MM.1S (cell line): ENCODE measurements around the gene POLN.

Source experiments
- DNase-seq: peaks from one replicate; pipeline ENCODE4 v3.0.0-alpha.2; 2015
- H2AFZ ChIP-seq: fragments of 300-600 bp; sonication (generic); 2 replicates; pipeline ENCODE4 v1.6.0; 2016; ENCODE audit warnings: antibody characterized with exemption, low read length
- H3F3A ChIP-seq: fragments of 300-600 bp; sonication (generic); 2 replicates; pipeline ENCODE4 v1.6.1; 2016; ENCODE audit warnings: mild to moderate bottlenecking, antibody characterized with exemption, low read length, moderate library complexity, mixed read lengths; ENCODE audit not compliant: insufficient read depth
- H3K27ac ChIP-seq: fragments of 300-600 bp; sonication (generic); 2 replicates; pipeline ENCODE4 v1.5.1; 2016; ENCODE audit warnings: mild to moderate bottlenecking, low read length
- H3K27me3 ChIP-seq: fragments of 300-600 bp; sonication (generic); replicated peaks from 2 replicates; pipeline ENCODE4 v1.6.0; 2016; ENCODE audit warnings: low read length; ENCODE audit not compliant: insufficient read depth
- H3K36me3 ChIP-seq: fragments of 300-600 bp; sonication (generic); replicated peaks from 2 replicates; pipeline ENCODE4 v1.6.1; 2016; ENCODE audit warnings: mild to moderate bottlenecking, low read length, mixed read lengths; ENCODE audit not compliant: insufficient read depth
- H3K4me1 ChIP-seq: fragments of 300-600 bp; sonication (generic); 2 replicates; pipeline ENCODE4 v1.6.1; 2016; ENCODE audit warnings: low read length, mixed read lengths
- H3K4me2 ChIP-seq: fragments of 300-600 bp; sonication (generic); 2 replicates; pipeline ENCODE4 v1.6.0; 2016; ENCODE audit warnings: low read depth, low read length
- H3K4me3 ChIP-seq: fragments of 300-600 bp; sonication (generic); 2 replicates; pipeline ENCODE4 v1.5.1; 2016; ENCODE audit warnings: low read length, mixed read lengths
- H3K79me2 ChIP-seq: fragments of 300-600 bp; sonication (generic); 2 replicates; pipeline ENCODE4 v1.6.1; 2016; ENCODE audit warnings: mixed run types, low read length, mixed read lengths
- H3K9ac ChIP-seq: fragments of 300-600 bp; sonication (generic); 2 replicates; pipeline ENCODE4 v1.6.1; 2016; ENCODE audit warnings: low read length, mixed read lengths
- H3K9me2 ChIP-seq: fragments of 300-600 bp; sonication (generic); replicated peaks from 2 replicates; pipeline ENCODE4 v1.6.1; 2016; ENCODE audit warnings: mild to moderate bottlenecking, low read length, mixed read lengths; ENCODE audit not compliant: insufficient read depth
- H3K9me3 ChIP-seq: fragments of 300-600 bp; sonication (generic); replicated peaks from 2 replicates; pipeline ENCODE4 v1.6.1; 2016; ENCODE audit warnings: mild to moderate bottlenecking, low read length, mixed read lengths; ENCODE audit not compliant: insufficient read depth
- H4K20me1 ChIP-seq: fragments of 300-600 bp; sonication (generic); 2 replicates; pipeline ENCODE4 v1.6.1; 2016; ENCODE audit warnings: mild to moderate bottlenecking, low read length, moderate library complexity, mixed read lengths; ENCODE audit not compliant: insufficient read depth
- CTCF ChIP-seq: fragments of 300-600 bp; sonication (generic); IDR thresholded peaks from 2 replicates; pipeline ENCODE4 v1.5.1; 2016; ENCODE audit warnings: antibody characterized with exemption, low read length, mixed read lengths
- EZH2 ChIP-seq: fragments of 300-600 bp; sonication (generic); optimal IDR thresholded peaks from 2 replicates; pipeline ENCODE3; 2017; ENCODE audit warnings: low read depth, mild to moderate bottlenecking, antibody characterized with exemption, low read length, mixed read lengths
- EZH2phosphoT487 ChIP-seq: fragments of 300-600 bp; sonication (generic); IDR thresholded peaks from 2 replicates; pipeline ENCODE4 v1.6.1; 2018; ENCODE audit warnings: antibody characterized with exemption, low read length

POLN gene

DNA sequence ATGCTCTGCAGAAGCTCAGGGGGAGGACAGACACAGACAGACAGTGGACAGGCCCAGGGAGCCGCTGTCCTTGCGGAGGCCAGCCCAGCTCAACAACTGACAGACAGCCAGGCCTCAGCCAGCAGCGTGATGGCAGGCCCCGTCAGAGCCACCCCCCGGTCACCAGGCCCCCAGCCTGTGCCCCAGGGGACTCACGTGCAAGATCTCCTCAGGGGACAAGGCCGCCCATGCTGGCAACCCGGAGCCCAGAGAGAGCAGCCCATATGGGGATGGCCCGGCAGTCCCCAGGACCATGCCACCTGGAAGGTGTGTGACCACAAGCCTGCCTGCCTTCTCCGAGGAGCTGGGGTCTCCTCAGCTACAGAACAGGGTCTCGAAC, 48.0 kb upstream of the POLN start:
- Histone ChIP-seq H3F3A (no peaks in the 10 kb centered on the region), H3K4me2 (no peak overlapping the region), H3K4me1 (no peaks in the 10 kb centered on the region), H3K79me2 (no peaks in the 10 kb centered on the region), H3K27ac (no peak overlapping the region), H3K36me3 (no peaks in the 10 kb centered on the region), H4K20me1 (no peaks in the 10 kb centered on the region), H3K9me3 (no peaks in the 10 kb centered on the region), H3K9ac (no peak overlapping the region), H3K27me3 (no peaks in the 10 kb centered on the region), H3K9me2 (no peaks in the 10 kb centered on the region), H2AFZ (no peak overlapping the region), H3K4me3 (no peak overlapping the region)
- no peak for DNase-seq
- TF ChIP-seq EZH2 (no peak), EZH2phosphoT487 (no peak)

GRCh38 chr4:2289311-2289954, 47.5 kb upstream of the POLN start:
- Histone ChIP-seq H3K9ac (no peak overlapping the region), H3K4me3 (no peak overlapping the region), H3F3A (no peaks in the 10 kb centered on the region), H3K4me2 (no peak overlapping the region), H4K20me1 (no peaks in the 10 kb centered on the region), H3K79me2 (no peaks in the 10 kb centered on the region), H3K9me2 (no peaks in the 10 kb centered on the region), H3K9me3 (no peaks in the 10 kb centered on the region), H3K27me3 (no peaks in the 10 kb centered on the region), H2AFZ (no peak overlapping the region), H3K36me3 (no peaks in the 10 kb centered on the region), H3K27ac (no peak overlapping the region), H3K4me1 (no peaks in the 10 kb centered on the region)
- TF ChIP-seq EZH2phosphoT487 (no peak), CTCF (no peak), EZH2 (no peak)
- no peak for DNase-seq

GRCh38 chr4:2288051-2288541, 46.2 kb upstream of the POLN start:
- H2AFZ ChIP-seq, result no peak overlapping the region
- no peaks in the 10 kb centered on the region for H3K27me3 ChIP-seq
- no peaks in the 10 kb centered on the region for H3K4me1 ChIP-seq
- H4K20me1 ChIP-seq, result no peaks in the 10 kb centered on the region
- no peak overlapping the region for H3K4me3 ChIP-seq
- no peaks in the 10 kb centered on the region for H3K36me3 ChIP-seq
- H3K4me2 ChIP-seq, result no peak overlapping the region
- H3K9me3 ChIP-seq, result no peaks in the 10 kb centered on the region
- no peaks in the 10 kb centered on the region for H3K79me2 ChIP-seq
- TF ChIP-seq EZH2 (no peak), CTCF (no peak), EZH2phosphoT487 (no peak)
- no peaks in the 10 kb centered on the region for H3F3A ChIP-seq
- H3K9ac ChIP-seq, result no peak overlapping the region
- H3K27ac ChIP-seq, result no peak overlapping the region
- no peak for DNase-seq
- no peaks in the 10 kb centered on the region for H3K9me2 ChIP-seq

DNA sequence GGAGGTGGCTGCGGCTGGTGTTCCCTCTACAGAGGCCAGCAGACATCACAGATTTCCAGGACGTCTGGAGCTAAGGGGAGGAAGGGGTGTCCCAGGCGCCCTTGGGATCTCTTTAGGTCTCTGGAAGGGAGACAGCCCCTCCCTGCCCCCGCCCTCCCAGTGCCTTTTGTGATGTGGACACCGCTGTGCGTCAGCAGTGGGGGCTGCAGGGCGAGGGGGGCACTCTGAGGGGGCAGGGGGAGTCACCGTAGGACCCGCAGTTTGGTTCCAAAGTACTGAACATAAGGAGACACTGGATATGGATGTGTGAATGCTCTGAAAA, 45.6 kb upstream of the POLN start:
- Histone ChIP-seq H3K4me1 (peaks cover 5% of the 10 kb centered on the region), H3K4me3 (no peak overlapping the region), H3F3A (peaks cover 4% of the 10 kb centered on the region), H3K9me2 (no peaks in the 10 kb centered on the region), H3K36me3 (no peaks in the 10 kb centered on the region), H4K20me1 (no peaks in the 10 kb centered on the region), H3K27me3 (no peaks in the 10 kb centered on the region), H3K79me2 (no peaks in the 10 kb centered on the region), H3K27ac (no peak overlapping the region), H3K4me2 (no peak overlapping the region), H3K9me3 (no peaks in the 10 kb centered on the region), H3K9ac (no peak overlapping the region), H2AFZ (no peak overlapping the region)
- no peak for DNase-seq
- TF ChIP-seq CTCF, result no peak
- no peak for TF ChIP-seq EZH2phosphoT487
- TF ChIP-seq EZH2, result no peak
